GM12873 (cell line): ENCODE measurements around the gene GPANK1.

Experiments used
- CTCF ChIP-seq: IDR thresholded peaks from 2 replicates; pipeline ENCODE4 v1.5.1; 2012; ENCODE audit warnings: low read depth, mild to moderate bottlenecking, moderate library complexity, low read length, control low read depth; ENCODE audit not compliant: insufficient read depth; ENCODE audit errors: missing control alignments

Gene GPANK1

GRCh38 chr6:31660381-31661261 is 4.2 kb downstream of the GPANK1 start, which contains the start of gene C6orf47:
Gene C6orf47, minus strand, starts transcription at chr6:31660778. Its CDS starts 831 bp downstream, at chr6:31659947.
- no peak for TF ChIP-seq CTCF

- TF ChIP-seq CTCF: no peak
Measured at GRCh38 chr6:31659649-31660380, 5.0 kb downstream of the GPANK1 start.

GRCh38 chr6:31658983-31659648 is 5.7 kb downstream of the GPANK1 start:
- no peak for TF ChIP-seq CTCF

- TF ChIP-seq CTCF: no peak
Measured at GRCh38 chr6:31658158-31658688, 6.6 kb downstream of the GPANK1 start.

GRCh38 chr6:31657406-31658157 is 7.2 kb downstream of the GPANK1 start:
- no peak for TF ChIP-seq CTCF

- no peak for TF ChIP-seq CTCF
Measured at GRCh38 chr6:31655349-31656237, 9.2 kb downstream of the GPANK1 start, which contains the start of gene APOM. Gene APOM, plus strand, starts transcription at chr6:31655894. Its CDS starts 73 bp downstream, at chr6:31655967.
